NCI-H1048 (cell line): Measurements from ENCODE around the gene FSIP1.

ENCODE experiments used
- DNase-seq: peaks from one replicate; lab custom pipeline; 2025; lab: John Stamatoyannopoulos, UW

Gene FSIP1

GRCh38 chr15:39756806-39757522, 25.7 kb downstream of the FSIP1 start:
- peak; percentile 29 for DNase-seq

GRCh38 chr15:39752991-39753390, 29.6 kb downstream of the FSIP1 start:
- no peak for DNase-seq

- DNase-seq = no peak
Observed at GRCh38 chr15:39752246-39752645, 30.4 kb downstream of the FSIP1 start.

DNA sequence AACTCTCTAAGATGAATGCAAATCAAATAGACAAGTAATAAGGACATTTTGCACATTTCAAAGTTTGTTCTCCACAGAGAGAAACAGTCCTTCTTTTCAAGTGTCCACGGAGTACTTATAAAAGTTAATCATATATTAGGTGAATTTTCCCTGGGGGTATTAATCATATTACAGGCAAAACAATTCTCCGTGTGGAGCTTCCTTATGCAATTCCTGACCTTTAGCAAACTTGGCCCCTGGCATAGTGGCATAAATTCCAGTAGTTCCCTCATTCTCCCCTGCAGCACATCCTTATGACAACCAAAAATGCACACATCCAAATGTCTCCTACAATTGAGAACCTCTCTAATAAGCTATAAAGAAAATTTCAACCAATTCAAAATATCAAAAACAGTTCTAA, 34.4 kb downstream of the FSIP1 start:
- DNase-seq = no peak

GRCh38 chr15:39747326-39747725, 35.3 kb downstream of the FSIP1 start:
- DNase-seq = no peak

- no peak for DNase-seq
Observed at GRCh38 chr15:39746714-39747276, 35.8 kb downstream of the FSIP1 start.

GRCh38 chr15:39746176-39746575, 36.5 kb downstream of the FSIP1 start:
- DNase-seq = no peak

GRCh38 chr15:39745415-39745814, 37.2 kb downstream of the FSIP1 start:
- no peak for DNase-seq

GRCh38 chr15:39744334-39745103, 38.1 kb downstream of the FSIP1 start:
- DNase-seq = no peak

GRCh38 chr15:39743611-39744010, 39.0 kb downstream of the FSIP1 start:
- DNase-seq = no peak

GRCh38 chr15:39741258-39741657, 41.4 kb downstream of the FSIP1 start:
- no peak for DNase-seq

DNA sequence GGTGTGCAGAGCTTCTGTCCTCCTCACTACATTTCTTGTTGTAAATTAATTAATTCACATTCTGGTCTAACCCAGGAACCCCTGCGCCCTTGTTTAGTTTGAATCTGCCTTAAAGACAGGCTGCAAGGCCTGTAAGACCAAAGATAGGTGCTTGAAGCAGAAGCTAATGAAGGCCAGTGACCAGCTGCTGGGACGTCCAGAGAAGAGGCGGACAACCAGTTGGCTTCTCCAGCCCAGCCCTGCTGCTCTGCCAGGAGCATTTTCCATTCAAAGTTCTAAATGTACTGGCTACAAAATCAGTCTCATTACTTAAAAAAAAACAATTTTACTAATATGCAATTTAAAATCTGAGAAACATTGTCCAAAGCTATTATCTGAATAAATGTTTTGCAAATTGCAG, 43.6 kb downstream of the FSIP1 start:
- DNase-seq = no peak

GRCh38 chr15:39737196-39737550, 45.5 kb downstream of the FSIP1 start:
- no peak for DNase-seq

GRCh38 chr15:39736412-39737195, 46.0 kb downstream of the FSIP1 start:
- no peak for DNase-seq

- no peak for DNase-seq
Observed at GRCh38 chr15:39735120-39735717, 47.4 kb downstream of the FSIP1 start.

GRCh38 chr15:39731266-39731665, 51.4 kb downstream of the FSIP1 start:
- DNase-seq = no peak

GRCh38 chr15:39730552-39730951, 52.1 kb downstream of the FSIP1 start:
- DNase-seq = no peak

DNA sequence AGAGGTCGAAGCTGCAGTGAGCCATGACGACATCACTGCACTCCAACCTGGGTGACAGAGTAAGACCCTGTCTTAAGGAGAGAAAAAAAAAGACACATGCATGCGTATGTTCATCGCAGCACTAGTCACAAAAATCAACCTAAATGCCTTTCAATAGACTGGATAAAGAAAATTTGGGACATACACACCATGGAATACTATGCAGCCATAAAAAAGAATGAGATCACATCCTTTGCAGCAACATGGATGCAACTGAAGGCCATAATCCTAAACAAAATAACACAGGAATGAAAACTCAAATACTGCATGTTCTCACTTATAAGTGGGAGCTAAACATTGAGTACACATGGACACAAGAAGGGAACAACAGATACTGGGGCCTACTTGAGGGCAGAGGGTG, 53.1 kb downstream of the FSIP1 start:
- no peak for DNase-seq

DNA sequence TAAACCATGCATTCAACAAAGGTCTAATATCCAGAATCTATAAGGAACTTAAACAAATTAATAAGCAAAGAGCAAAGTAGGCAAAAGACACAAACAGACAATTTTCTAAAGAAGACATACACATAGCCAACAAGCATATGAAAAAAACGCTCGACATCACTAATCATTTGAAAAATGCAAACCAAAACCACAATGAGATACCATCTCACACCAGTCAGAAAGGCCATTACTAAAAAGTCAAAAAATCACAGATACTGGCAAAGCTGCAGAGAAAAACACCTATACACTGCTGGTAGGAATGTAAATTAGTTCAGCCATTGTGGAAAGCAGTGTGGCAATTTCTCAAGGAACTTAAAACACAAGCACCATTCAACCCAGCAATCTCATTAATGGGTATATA, 53.8 kb downstream of the FSIP1 start:
- DNase-seq = no peak

DNA sequence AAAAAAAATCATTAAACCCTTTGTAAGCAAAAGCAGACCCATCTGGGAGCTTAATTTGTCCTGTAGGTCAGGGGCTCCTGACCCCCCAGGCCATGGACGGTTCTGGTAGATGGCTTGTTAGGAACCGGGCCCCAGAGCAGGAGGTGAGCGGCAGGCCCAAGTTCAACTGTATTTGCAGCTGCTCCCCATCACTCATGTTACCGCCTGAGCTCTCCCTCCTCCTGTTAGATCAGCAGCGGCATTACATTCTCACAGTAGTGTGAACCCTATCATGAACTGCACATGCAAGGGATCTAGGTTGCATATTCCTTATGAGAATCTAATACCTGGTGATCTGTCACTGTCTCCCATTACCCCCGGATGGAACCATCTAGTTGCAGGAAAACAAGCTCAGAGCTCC, 60.7 kb downstream of the FSIP1 start:
- DNase-seq = no peak

DNA sequence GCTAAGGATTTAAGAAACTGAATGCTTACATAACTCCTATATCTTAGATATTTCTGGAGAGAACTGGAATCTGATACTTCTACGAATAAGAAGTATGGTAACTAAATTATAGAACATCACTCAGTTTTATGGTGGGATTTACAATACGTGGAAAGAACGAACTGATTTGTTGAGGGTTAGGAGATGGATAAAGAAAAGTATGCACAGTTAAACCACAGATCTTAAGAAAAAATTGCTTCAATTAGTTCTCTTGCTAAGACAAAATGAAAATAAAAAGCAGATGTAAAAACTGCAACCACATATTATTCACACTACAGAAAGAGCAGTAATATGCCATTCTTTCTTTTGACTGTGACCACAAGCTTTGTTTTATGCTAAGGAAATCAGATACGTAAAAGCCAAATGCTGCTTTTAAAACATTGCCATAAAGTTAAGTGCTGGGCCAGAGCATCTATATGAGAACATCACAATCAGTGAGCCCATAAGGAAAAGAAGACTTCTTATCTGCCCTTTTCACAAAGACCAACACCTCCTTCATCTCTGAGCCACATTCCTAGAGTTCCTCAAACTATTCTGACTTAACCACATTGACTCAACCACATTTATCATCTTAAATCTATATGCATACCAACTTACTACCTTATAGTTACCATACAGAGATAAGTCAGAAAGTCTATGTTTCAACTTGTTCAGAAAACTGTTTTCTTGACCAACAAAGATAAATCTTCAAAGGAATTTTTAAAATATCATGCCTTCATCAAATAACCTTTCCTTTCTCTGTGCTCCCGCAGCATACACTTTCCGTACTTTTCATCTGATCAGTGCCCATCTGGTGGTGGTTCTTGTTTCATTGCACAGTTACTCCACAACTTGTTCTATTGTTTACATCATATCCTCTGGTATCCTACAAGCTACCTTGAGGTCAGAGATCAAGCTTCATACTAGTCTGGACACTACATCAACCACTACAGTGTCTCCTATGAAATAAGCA, 61.7 kb downstream of the FSIP1 start:
- no peak for DNase-seq
